Muscle layer of duodenum (tissue), 2 donors: Measurements from ENCODE around the gene DAPK3.
A peak's percentile ranks its signal among the peaks of the same experiment; 100 is the strongest.

Experiments used
- H3K27ac ChIP-seq: one replicate; pipeline ENCODE4 v1.7.0; 2013; ENCODE audit warnings: mild to moderate bottlenecking, low read length
- H3K27me3 ChIP-seq: one replicate; pipeline ENCODE4 v1.7.0; 2013; ENCODE audit warnings: low read depth, mild to moderate bottlenecking, control low read depth, low read length
- H3K36me3 ChIP-seq, 2 donors: one replicate each; pipeline ENCODE4 v1.7.0; 2013; ENCODE audit warnings: low read length in 2 of 2, control low read depth in 1 of 2, mild to moderate bottlenecking in 1 of 2; ENCODE audit not compliant: insufficient read depth in 2 of 2, control insufficient read depth in 1 of 2
- H3K4me1 ChIP-seq, 2 donors: one replicate each; pipeline ENCODE4 v1.7.0; 2013; ENCODE audit warnings: low read length in 2 of 2, mild to moderate bottlenecking in 2 of 2, control low read depth in 1 of 2, moderate library complexity in 1 of 2; ENCODE audit not compliant: insufficient read depth in 2 of 2, control insufficient read depth in 1 of 2
- H3K4me3 ChIP-seq, 2 donors: one replicate each; pipeline ENCODE4 v1.7.0; 2013; ENCODE audit warnings: low read length in 2 of 2, low read depth in 1 of 2, mild to moderate bottlenecking in 1 of 2
- H3K9me3 ChIP-seq, 2 donors: one replicate each; pipeline ENCODE4 v1.7.0; 2013; ENCODE audit warnings: low read length in 2 of 2, control low read depth in 1 of 2, mild to moderate bottlenecking in 1 of 2; ENCODE audit not compliant: control insufficient read depth in 1 of 2
- donor health status: healthy.

The DAPK3 gene

DNA sequence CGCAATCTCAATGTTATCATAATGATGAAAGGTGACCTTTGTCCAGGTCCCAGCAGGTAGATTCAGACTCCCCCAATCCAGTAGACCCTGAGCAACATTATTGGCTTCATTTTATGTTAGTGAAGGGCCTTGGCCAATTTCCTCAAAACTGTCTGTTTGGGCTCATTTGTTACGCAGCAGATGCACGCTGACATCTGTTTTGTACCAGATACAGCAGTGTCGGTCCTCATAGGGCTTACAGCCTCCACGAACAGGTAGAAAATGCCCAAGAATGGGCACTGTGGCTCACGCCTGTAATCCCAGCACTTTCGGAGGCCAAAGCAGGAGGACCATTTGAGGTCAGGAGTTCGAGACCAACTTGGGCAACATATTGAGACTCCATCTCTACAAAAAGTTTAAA, 51.1 kb downstream of the DAPK3 start:
- H3K4me1 ChIP-seq = no peaks in the 10 kb centered on the region
- H3K36me3 ChIP-seq = no peaks in the 10 kb centered on the region
- H3K27ac ChIP-seq = no peak overlapping the region
- no peaks in the 10 kb centered on the region for H3K27me3 ChIP-seq
- H3K9me3 ChIP-seq = peaks cover 5 to 18% of the 10 kb centered on the region in 2 donors
- H3K4me3 ChIP-seq = no peak overlapping the region

DNA sequence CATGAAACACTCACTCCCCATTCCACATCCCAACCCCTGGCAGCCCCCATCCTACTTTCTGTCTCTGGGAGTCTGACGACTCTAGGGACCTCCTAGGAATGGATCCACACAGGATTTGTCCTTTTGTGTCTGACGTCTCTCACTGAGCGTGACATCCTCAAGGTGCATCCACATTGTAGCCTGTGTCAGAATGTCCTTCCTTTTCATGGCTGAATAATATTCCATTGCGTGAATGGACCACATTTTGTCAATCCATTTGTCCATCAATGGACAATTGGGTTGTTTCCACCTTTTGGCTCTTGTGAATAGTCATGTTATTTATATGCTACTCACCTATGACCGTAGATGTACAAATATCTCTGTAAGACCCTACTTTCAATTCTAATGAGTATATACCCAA, 54.9 kb downstream of the DAPK3 start:
- H3K9me3 ChIP-seq = peaks cover 0 to 5% of the 10 kb centered on the region in 2 donors
- H3K27ac ChIP-seq = no peak overlapping the region
- H3K36me3 ChIP-seq = no peaks in the 10 kb centered on the region
- no peak overlapping the region for H3K4me3 ChIP-seq
- H3K27me3 ChIP-seq = no peaks in the 10 kb centered on the region
- no peaks in the 10 kb centered on the region for H3K4me1 ChIP-seq

DNA sequence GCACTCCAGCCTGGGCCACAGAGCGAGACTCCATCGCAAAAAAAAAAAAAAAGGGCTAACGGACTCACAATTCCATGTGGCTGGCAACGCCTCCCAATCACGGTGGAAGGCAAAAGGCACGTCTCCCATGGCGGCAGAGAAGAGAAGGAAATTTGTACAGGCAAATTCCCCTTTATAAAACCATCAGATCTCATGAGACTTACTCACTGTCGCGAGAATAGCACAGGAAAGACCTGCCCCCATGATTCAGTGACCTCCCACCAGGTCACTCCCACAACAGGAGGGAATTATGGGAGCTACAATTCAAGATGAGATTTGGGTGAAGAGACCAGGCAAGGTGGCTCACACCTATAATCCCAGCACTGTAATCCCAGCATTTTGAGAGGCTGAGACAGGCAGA, 56.7 kb downstream of the DAPK3 start:
- no peak overlapping the region for H3K4me3 ChIP-seq
- H3K9me3 ChIP-seq = peaks cover 7 to 11% of the 10 kb centered on the region in 2 donors
- H3K27ac ChIP-seq = no peak overlapping the region
- no peaks in the 10 kb centered on the region for H3K36me3 ChIP-seq
- no peaks in the 10 kb centered on the region for H3K27me3 ChIP-seq
- no peaks in the 10 kb centered on the region for H3K4me1 ChIP-seq

DNA sequence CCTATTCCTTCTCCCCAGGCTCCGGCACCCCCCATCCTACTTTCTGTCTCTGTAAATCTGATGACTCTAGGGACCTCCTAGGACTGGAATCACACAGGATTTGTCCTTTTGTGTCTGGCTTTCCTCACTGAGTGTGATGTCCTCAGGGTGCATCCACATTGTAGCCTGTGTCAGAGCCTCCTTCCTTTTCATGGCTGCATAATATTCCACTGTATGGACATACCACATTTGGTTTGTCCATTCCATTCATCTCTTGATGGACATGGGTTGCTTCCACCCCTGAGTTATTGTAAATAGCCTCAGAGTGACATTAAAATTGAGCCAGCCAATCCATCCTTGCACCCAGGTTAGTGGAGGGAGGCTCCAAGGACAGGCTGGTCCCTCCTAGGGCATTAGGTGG, 60.8 kb downstream of the DAPK3 start:
- H3K36me3 ChIP-seq = no peaks in the 10 kb centered on the region
- no peaks in the 10 kb centered on the region for H3K27me3 ChIP-seq
- peaks cover 7 to 9% of the 10 kb centered on the region in 2 donors for H3K9me3 ChIP-seq
- no peaks in the 10 kb centered on the region for H3K4me1 ChIP-seq
- peak overlapping the region in 1 of 2 donors; percentile 10 for H3K4me3 ChIP-seq
- no peak overlapping the region for H3K27ac ChIP-seq
